Type B pancreatic cell (in vitro differentiated cells): ENCODE data around the gene FMO3. TPM values are rescaled to one million over a fixed set of nuclear protein-coding genes. Genes with fewer than 3 reads are reported as not detected.

ENCODE experiments used
- DNase-seq: peaks from one replicate; pipeline ENCODE4 v3.0.0; 2021; ENCODE audit warnings: mixed read lengths; ENCODE audit not compliant: unreplicated experiment; ENCODE audit errors: extremely low spot score
- H3K27ac Mint-ChIP-seq: 2 replicates; pipeline ENCODE4 v1.8.0; 2021; ENCODE audit warnings: mild to moderate bottlenecking, mixed read lengths
- H3K27me3 Mint-ChIP-seq: 2 replicates; pipeline ENCODE4 v1.8.0; 2021; ENCODE audit warnings: mixed read lengths
- H3K36me3 Mint-ChIP-seq: 2 replicates; pipeline ENCODE4 v1.8.0; 2021; ENCODE audit warnings: mixed read lengths
- H3K4me1 Mint-ChIP-seq: one replicate; pipeline ENCODE4 v1.8.0; 2021; ENCODE audit warnings: mixed read lengths; ENCODE audit not compliant: unreplicated experiment
- H3K4me3 Mint-ChIP-seq: 2 replicates; pipeline ENCODE4 v1.8.0; 2021; ENCODE audit warnings: mild to moderate bottlenecking, mixed read lengths
- H3K9me3 Mint-ChIP-seq: 2 replicates; pipeline ENCODE4 v1.8.0; 2021; ENCODE audit warnings: mixed read lengths
- total RNA-seq: library from RNA; stranded (reverse); gene quantifications from 2 replicates; pipeline ENCODE4 v1.2.1, GENCODE V29; 2021; ENCODE audit warnings: low replicate concordance
- TF ChIP-seq, protein P1 (sequence below): fragments of 200-600 bp; sonication (generic); conservative IDR thresholded peaks from 2 replicates; pipeline ENCODE4 v1.5.0; 2021; ENCODE audit warnings: antibody characterized with exemption, mild to moderate bottlenecking

Gene FMO3
- total RNA-seq, 1 donor from 2014 or later: 0.56 TPM

DNA sequence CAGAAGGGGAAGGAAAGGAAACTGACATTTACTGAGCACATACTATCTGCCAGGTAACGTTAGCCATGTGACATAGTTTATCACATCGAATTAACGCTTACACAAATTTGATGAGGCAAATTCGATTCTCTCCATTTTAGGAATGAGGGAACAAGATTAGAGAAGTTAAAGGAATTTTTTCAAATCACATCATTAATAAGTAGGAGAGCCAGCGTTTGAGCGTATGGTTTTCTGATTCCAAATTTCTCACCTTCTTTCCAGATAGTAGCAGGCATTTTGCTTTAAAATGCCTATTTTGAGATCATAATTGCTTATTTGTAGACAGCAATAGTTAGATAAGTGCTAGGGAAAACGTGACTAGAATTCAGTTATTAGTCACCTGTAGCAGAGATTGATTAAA is 19.3 kb downstream of the FMO3 start:
- DNase-seq: no peak
- TF ChIP-seq, protein P1, sequence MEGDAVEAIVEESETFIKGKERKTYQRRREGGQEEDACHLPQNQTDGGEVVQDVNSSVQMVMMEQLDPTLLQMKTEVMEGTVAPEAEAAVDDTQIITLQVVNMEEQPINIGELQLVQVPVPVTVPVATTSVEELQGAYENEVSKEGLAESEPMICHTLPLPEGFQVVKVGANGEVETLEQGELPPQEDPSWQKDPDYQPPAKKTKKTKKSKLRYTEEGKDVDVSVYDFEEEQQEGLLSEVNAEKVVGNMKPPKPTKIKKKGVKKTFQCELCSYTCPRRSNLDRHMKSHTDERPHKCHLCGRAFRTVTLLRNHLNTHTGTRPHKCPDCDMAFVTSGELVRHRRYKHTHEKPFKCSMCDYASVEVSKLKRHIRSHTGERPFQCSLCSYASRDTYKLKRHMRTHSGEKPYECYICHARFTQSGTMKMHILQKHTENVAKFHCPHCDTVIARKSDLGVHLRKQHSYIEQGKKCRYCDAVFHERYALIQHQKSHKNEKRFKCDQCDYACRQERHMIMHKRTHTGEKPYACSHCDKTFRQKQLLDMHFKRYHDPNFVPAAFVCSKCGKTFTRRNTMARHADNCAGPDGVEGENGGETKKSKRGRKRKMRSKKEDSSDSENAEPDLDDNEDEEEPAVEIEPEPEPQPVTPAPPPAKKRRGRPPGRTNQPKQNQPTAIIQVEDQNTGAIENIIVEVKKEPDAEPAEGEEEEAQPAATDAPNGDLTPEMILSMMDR: no peak
- H3K9me3 Mint-ChIP-seq: no peaks in the 10 kb centered on the region
- H3K4me1 Mint-ChIP-seq: no peaks in the 10 kb centered on the region
- peaks cover 5% of the 10 kb centered on the region for H3K27me3 Mint-ChIP-seq
- no peak overlapping the region for H3K27ac Mint-ChIP-seq
- H3K36me3 Mint-ChIP-seq: no peaks in the 10 kb centered on the region
- H3K4me3 Mint-ChIP-seq: no peak overlapping the region

DNA sequence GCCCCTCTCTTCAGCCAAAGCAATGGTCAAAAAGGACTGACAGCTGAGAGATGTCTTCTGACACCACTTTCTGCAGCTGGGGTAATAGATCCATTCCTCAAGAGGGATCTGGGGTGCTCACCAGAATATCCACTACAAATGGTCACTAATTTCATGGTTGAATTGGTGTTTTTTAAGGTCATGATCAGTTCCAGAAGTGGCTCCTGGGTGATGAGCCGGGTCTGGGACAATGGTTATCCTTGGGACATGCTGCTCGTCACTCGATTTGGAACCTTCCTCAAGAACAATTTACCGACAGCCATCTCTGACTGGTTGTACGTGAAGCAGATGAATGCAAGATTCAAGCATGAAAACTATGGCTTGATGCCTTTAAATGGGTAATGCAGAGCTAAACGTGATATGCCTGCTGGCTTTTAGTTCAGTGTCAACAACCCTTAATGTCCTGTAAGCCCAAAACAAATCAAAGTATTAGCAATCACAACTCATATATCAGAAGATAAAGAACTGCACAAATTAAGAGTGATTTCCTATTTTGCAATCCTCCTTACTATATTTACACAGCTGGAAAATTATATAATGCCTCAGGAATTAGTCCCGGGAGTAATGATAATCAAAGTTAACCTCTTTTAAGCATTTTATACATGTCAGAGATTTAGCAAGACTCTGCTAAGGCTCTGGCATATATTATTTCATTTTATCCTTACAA is 20.1 kb downstream of the FMO3 start:
- Mint-ChIP-seq H3K4me1 (no peaks in the 10 kb centered on the region), H3K4me3 (no peak overlapping the region), H3K27ac (no peak overlapping the region), H3K27me3 (peaks cover 7% of the 10 kb centered on the region), H3K9me3 (no peaks in the 10 kb centered on the region), H3K36me3 (no peaks in the 10 kb centered on the region)
- no peak for DNase-seq
- TF ChIP-seq, protein P1: no peak

DNA sequence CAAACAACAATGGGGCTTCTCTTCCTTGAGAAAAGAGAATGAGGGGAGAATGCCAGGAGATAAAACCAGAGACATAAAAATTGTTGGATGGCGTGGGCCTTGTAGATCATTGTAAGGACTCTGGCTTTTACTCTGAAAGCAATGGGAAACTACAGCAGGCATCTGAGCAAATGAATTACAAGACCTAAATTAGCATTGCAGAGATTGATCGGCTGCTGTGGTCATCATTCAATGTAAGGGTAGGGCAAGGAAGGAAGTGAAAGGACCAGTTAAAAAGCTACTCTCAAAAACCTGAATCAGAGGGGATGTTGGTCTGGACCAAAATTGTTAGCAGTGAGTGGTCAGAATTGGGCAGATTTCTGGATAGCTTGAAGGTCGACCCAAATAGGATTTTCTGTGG is 21.4 kb downstream of the FMO3 start:
- no peaks in the 10 kb centered on the region for H3K36me3 Mint-ChIP-seq
- H3K4me1 Mint-ChIP-seq: no peaks in the 10 kb centered on the region
- H3K27me3 Mint-ChIP-seq: peaks cover 7% of the 10 kb centered on the region
- TF ChIP-seq, protein P1: no peak
- H3K27ac Mint-ChIP-seq: no peak overlapping the region
- H3K9me3 Mint-ChIP-seq: no peaks in the 10 kb centered on the region
- H3K4me3 Mint-ChIP-seq: no peak overlapping the region
- no peak for DNase-seq

DNA sequence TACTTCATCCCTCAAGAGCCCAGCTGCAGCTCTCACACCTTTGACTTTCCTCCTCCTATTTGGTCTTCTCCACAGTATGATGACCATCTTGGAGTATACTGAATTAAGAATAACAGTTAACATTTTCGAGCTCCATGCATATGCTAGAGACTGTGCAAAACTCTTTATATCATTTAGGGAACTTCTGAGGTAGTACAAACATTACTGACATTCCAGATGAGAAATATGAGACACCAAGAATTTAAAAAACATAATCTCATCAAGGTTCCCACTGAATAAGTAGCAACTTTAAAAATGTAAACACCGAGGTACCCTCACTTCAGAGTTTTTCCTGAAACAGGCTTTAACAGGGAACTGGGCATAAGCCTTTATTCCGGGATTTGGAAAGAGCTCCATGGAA is 22.7 kb downstream of the FMO3 start:
- TF ChIP-seq, protein P1: no peak
- DNase-seq: no peak
- Mint-ChIP-seq H3K27ac (no peak overlapping the region), H3K4me3 (no peak overlapping the region), H3K36me3 (no peaks in the 10 kb centered on the region), H3K4me1 (no peaks in the 10 kb centered on the region), H3K27me3 (peaks cover 7% of the 10 kb centered on the region), H3K9me3 (no peaks in the 10 kb centered on the region)

DNA sequence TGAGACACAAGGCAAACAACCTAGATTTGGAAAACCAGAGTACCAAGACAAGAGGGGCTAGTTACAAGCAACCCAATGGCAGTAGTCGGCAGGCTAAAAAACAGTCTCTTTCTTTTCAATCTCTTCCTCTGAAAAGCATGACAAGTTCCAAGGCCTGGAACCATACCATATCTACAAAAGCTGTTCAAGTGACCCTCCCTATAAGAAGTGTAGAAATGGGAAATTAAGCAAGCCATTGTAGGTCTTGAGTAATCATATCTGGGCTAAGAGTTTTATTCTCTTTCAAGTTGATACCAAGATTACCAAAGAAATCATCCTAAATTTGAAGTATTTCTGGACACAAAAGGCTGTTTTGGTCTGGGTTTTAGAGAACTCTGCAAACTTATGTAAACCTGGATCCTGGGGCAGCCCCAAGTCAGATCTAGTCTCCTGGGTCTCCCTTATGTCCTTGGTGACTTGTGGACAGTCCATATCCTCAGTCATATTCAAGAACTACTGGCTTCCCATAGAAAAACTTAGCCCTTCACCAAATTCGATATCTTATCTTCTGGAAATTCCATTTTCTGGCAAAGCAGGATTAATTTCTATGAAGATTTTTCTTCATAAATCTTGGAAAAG is 24.7 kb downstream of the FMO3 start:
- Mint-ChIP-seq H3K4me3 (no peak overlapping the region), H3K36me3 (no peaks in the 10 kb centered on the region), H3K27ac (no peak overlapping the region), H3K9me3 (no peaks in the 10 kb centered on the region), H3K4me1 (no peaks in the 10 kb centered on the region), H3K27me3 (peaks cover 10% of the 10 kb centered on the region)
- TF ChIP-seq, protein P1: no peak
- DNase-seq: no peak
